ENCODE measurements around the gene URI1. TPM values are rescaled to one million over a fixed set of nuclear protein-coding genes. Genes with fewer than 3 reads are reported as not detected.

Gene URI1
- total and polyA plus RNA-seq, 2 of the 8 experiments (the other 6 are each of a cell fraction or from before 2014, with no cell fraction given), result 27.7 to 64.3 TPM

- H3K18ac ChIP-seq (ENCODE audit: extremely low read depth, low read length), result no peak overlapping the region
- H3K27me3 ChIP-seq (replicated peaks in 1 of 4; ENCODE audit: control insufficient read depth in 3 of 4, extremely low read depth in 1 of 4, insufficient read depth in 3 of 4, low read length in 3 of 4), result no peaks in the 10 kb centered on the region
- no peak overlapping the region for H3K9ac ChIP-seq (replicated peaks in 1 of 4; ENCODE audit: extremely low read depth in 1 of 4, low read depth in 3 of 4, low read length in 3 of 4)
- H4K8ac ChIP-seq (ENCODE audit: extremely low read depth, insufficient read depth, low read length), result no peak overlapping the region
- peaks cover 0 to 12% of the 10 kb centered on the region in 2 experiments; a peak in 2 of 4 replicates for H3K9me3 ChIP-seq (ENCODE audit: insufficient read depth in 2 of 2, low read depth in 1 of 2, low read length in 1 of 2)
- H3K4me1 ChIP-seq (replicated peaks in 1 of 4; ENCODE audit: control insufficient read depth in 3 of 4, insufficient read depth in 4 of 4, low read length in 3 of 4), result no peaks in the 10 kb centered on the region; a peak in 1 of 7 replicates
- peaks cover 10 to 89% of the 10 kb centered on the region in 2 experiments for H3K79me2 ChIP-seq (ENCODE audit: control insufficient read depth in 1 of 2, insufficient read depth in 2 of 2, low read length in 2 of 2)
- no peak overlapping the region for H2BK15ac ChIP-seq (ENCODE audit: low read length)
- H4K20me1 ChIP-seq (replicated peaks in 1 of 2; ENCODE audit: control insufficient read depth in 1 of 2, insufficient read depth in 2 of 2, low read length in 2 of 2), result peaks cover 0 to 4% of the 10 kb centered on the region in 2 experiments
- no peaks in the 10 kb centered on the region for H3K23me2 ChIP-seq (ENCODE audit: low read depth, low read length)
- H3K4me3 ChIP-seq (ENCODE audit: extremely low read depth in 1 of 4, insufficient read depth in 2 of 4, low read depth in 3 of 4, low read length in 4 of 4), result no peak overlapping the region
- H3K36me3 ChIP-seq (ENCODE audit: control insufficient read depth in 2 of 4, insufficient read depth in 4 of 4, low read length in 3 of 4), result peaks cover 0 to 6% (median 1%) of the 10 kb centered on the region in 4 experiments; a peak in 2 of 8 replicates
- no peak overlapping the region for H2BK12ac ChIP-seq (ENCODE audit: low read depth, low read length)
- no peak overlapping the region for H3K27ac ChIP-seq (ENCODE audit: low read depth, low read length)
- H2BK5ac ChIP-seq (ENCODE audit: low read depth, low read length), result no peak overlapping the region
- H2BK20ac ChIP-seq (ENCODE audit: low read length), result no peak overlapping the region
- no peak overlapping the region for H3K4me2 ChIP-seq (ENCODE audit: insufficient read depth in 1 of 2, low read depth in 2 of 2, low read length in 2 of 2)
- H3K4ac ChIP-seq (replicated peaks; ENCODE audit: insufficient read length, low read depth, low read length), result no peak overlapping the region
- H4K5ac ChIP-seq (ENCODE audit: insufficient read length, low read depth, low read length), result no peak overlapping the region
- WGBS, 2 experiments (ENCODE audit: extremely low coverage in 1 of 2, insufficient coverage in 1 of 2, insufficient read length in 1 of 2, insufficient replicate concordance in 2 of 2, low coverage in 1 of 2, low lambda C conversion rate in 2 of 2, missing lambda C conversion rate in 1 of 2), result 90% methylated on average over 1 of the region's 1 CpG; no CpG with 5 or more reads in 1 of the 2 experiments
- DNase-seq (ENCODE audit: low read depth in 1 of 2, low spot score in 2 of 2) (no peak), FAIRE-seq (no peak)
- no peak overlapping the region for H2BK120ac ChIP-seq (replicated peaks; ENCODE audit: low read depth, low read length)
- H4K91ac ChIP-seq (replicated peaks; ENCODE audit: insufficient read length, low read length), result no peak overlapping the region
- H3K79me1 ChIP-seq (ENCODE audit: low read depth, low read length), result no peaks in the 10 kb centered on the region
- no peak overlapping the region for H2AK5ac ChIP-seq (ENCODE audit: low read depth, low read length)
- H3K56ac ChIP-seq (replicated peaks; ENCODE audit: insufficient read length, low read depth, low read length), result no peak overlapping the region
- no peak overlapping the region for H3K23ac ChIP-seq (ENCODE audit: insufficient read length)
- no peak overlapping the region for H3K14ac ChIP-seq (ENCODE audit: insufficient read length)
- no peak overlapping the region for H2AFZ ChIP-seq (ENCODE audit: low read length)
- CTCF ChIA-PET (ENCODE audit: partially characterized antibody), result interaction anchor here (1.7 kb wide), 1 partner anchor 8 kb away, joined by 4 read pairs; no protein-coding TSS in a partner anchor
- POLR2A ChIA-PET (ENCODE audit: partially characterized antibody), result no interaction called here
- TF ChIP-seq RBBP5 (IDR thresholded peaks at IDR 0.05; ENCODE audit: borderline replicate concordance, low read depth, low read length) (no peak), SP4 (IDR thresholded peaks at IDR 0.05; ENCODE audit: low read length) (no peak), CHD2 (IDR thresholded peaks at IDR 0.05; ENCODE audit: low read length) (no peak), TEAD4 (IDR thresholded peaks at IDR 0.05; ENCODE audit: low read depth, low read length) (no peak), MAX (IDR thresholded peaks at IDR 0.05) (no peak)
Measured at GRCh38 chr19:29952177-29952576, 10.1 kb downstream of the URI1 start.

Measured in H1 (cell line).